HG03135 (cell line): ENCODE data around the gene MS4A7.
A peak's percentile ranks its signal among the peaks of the same experiment; 100 is the strongest.
"Not testable (repeated sequence)": the region's sequence is repeated elsewhere in the genome, so short reads cannot be mapped to it uniquely, and the experiment has no call there.

ENCODE experiments used
- ATAC-seq: cut with Tn5 transposase; IDR thresholded peaks from one replicate; pipeline ENCODE4 v1.9.1; 2021; ENCODE audit warnings: mild to moderate bottlenecking, moderate library complexity; ENCODE audit not compliant: unreplicated experiment

The MS4A7 gene

GRCh38 chr11:60378354-60378753 lies at the start of gene MS4A7:
MS4A7 (plus strand) TSS chr11:60378532; CDS start chr11:60383142, 4,610 bp downstream.
- peak; percentile 95 for ATAC-seq

- ATAC-seq, result no peak
These were observed 45.5 kb upstream of the MS4A7 start for GRCh38 chr11:60332846-60333245.

GRCh38 chr11:60334005-60334620 lies 44.2 kb upstream of the MS4A7 start:
- ATAC-seq, result no peak

GRCh38 chr11:60336767-60337391 lies 41.5 kb upstream of the MS4A7 start:
- ATAC-seq, result no peak

- ATAC-seq, result no peak
These were observed 40.3 kb upstream of the MS4A7 start for GRCh38 chr11:60338053-60338452.

- no peak for ATAC-seq
These were observed 39.0 kb upstream of the MS4A7 start for GRCh38 chr11:60339356-60339755.

- ATAC-seq, result no peak
These were observed 35.1 kb upstream of the MS4A7 start for GRCh38 chr11:60343094-60343704.

- no peak for ATAC-seq
These were observed 34.2 kb upstream of the MS4A7 start for GRCh38 chr11:60344146-60344545.

- ATAC-seq, result no peak
These were observed 32.8 kb upstream of the MS4A7 start for GRCh38 chr11:60345489-60345888.

GRCh38 chr11:60347084-60347797 lies 31.1 kb upstream of the MS4A7 start:
- ATAC-seq, result no peak

GRCh38 chr11:60348116-60348515 lies 30.2 kb upstream of the MS4A7 start:
- ATAC-seq, result no peak

GRCh38 chr11:60349990-60350389 lies 28.3 kb upstream of the MS4A7 start:
- no peak for ATAC-seq

GRCh38 chr11:60357771-60358170 lies 20.6 kb upstream of the MS4A7 start:
- ATAC-seq, result no peak

- ATAC-seq, result no peak
These were observed 17.7 kb upstream of the MS4A7 start for GRCh38 chr11:60360621-60361020.

GRCh38 chr11:60362241-60362640 lies 16.1 kb upstream of the MS4A7 start:
- ATAC-seq, result no peak

- ATAC-seq, result peak; percentile 46
These were observed 14.5 kb upstream of the MS4A7 start for GRCh38 chr11:60363542-60364470.

GRCh38 chr11:60366262-60366904 lies 11.9 kb upstream of the MS4A7 start:
- ATAC-seq, result not testable (repeated sequence)

- ATAC-seq, result peak; percentile 89
These were observed 11.3 kb upstream of the MS4A7 start for GRCh38 chr11:60367009-60367408.

- no peak for ATAC-seq
These were observed 10.4 kb upstream of the MS4A7 start for GRCh38 chr11:60367896-60368295.

GRCh38 chr11:60370252-60370810 lies 8.0 kb upstream of the MS4A7 start:
- ATAC-seq, result no peak
